Measurements from ENCODE around the gene PGAM4. TPM values are rescaled to one million over a fixed set of nuclear protein-coding genes. Genes with fewer than 3 reads are reported as not detected.
"Not testable (repeated sequence)": the region's sequence is repeated elsewhere in the genome, so short reads cannot be mapped to it uniquely, and the experiment has no call there.

Gene PGAM4
- total and polyA plus RNA-seq, 7 donors, result 0.04 TPM; not detected in 6

GRCh38 chrX:77949840-77950239 is 19.6 kb downstream of the PGAM4 start:
- Histone ChIP-seq H3K36me3 (ENCODE audit: insufficient read depth in 1 of 2, low read depth in 1 of 2) (no peaks in the 10 kb centered on the region), H3K27ac (no peak overlapping the region), H3K9me3 (no peaks in the 10 kb centered on the region), H3K4me3 (no peak overlapping the region), H3K4me1 (no peaks in the 10 kb centered on the region), H3K27me3 (ENCODE audit: insufficient read depth in 3 of 3, low read length in 2 of 3) (no peaks in the 10 kb centered on the region)
- ATAC-seq (no peak), DNase-seq (no peak)
- TF ChIP-seq CTCF (IDR thresholded peaks at IDR 0.05), result no peak
- intact Hi-C loops (cut with DNase I), result no loop called here
- WGBS, 3 donors, result 70 to 95% (median 82%) methylated on average over 2 of the region's 2 CpGs

GRCh38 chrX:77946571-77946970 is 22.9 kb downstream of the PGAM4 start:
- ATAC-seq (no peak), DNase-seq (no peak)
- Histone ChIP-seq H3K36me3 (ENCODE audit: insufficient read depth in 1 of 2, low read depth in 1 of 2) (no peaks in the 10 kb centered on the region), H3K4me3 (no peak overlapping the region), H3K9me3 (no peaks in the 10 kb centered on the region), H3K27ac (no peak overlapping the region), H3K27me3 (ENCODE audit: insufficient read depth in 3 of 3, low read length in 2 of 3) (no peaks in the 10 kb centered on the region), H3K4me1 (no peaks in the 10 kb centered on the region)
- TF ChIP-seq CTCF (IDR thresholded peaks at IDR 0.05), result no peak
- intact Hi-C loops (cut with DNase I), result no loop called here
- 70 to 94% (median 90%) methylated on average over 2 of the region's 2 CpGs for WGBS, 3 donors

- no peaks in the 10 kb centered on the region for H3K4me1 ChIP-seq
- no peak overlapping the region for H3K4me3 ChIP-seq
- no peak for TF ChIP-seq CTCF (IDR thresholded peaks at IDR 0.05)
- WGBS, 3 donors, result 71 to 77% (median 74%) methylated on average over 7 of the region's 7 CpGs
- intact Hi-C loops (cut with DNase I), result no loop called here
- no peak overlapping the region for H3K27ac ChIP-seq
- H3K9me3 ChIP-seq, result no peaks in the 10 kb centered on the region
- no peaks in the 10 kb centered on the region for H3K27me3 ChIP-seq (ENCODE audit: insufficient read depth in 3 of 3, low read length in 2 of 3)
- no peak for ATAC-seq
- no peak for DNase-seq
- no peaks in the 10 kb centered on the region for H3K36me3 ChIP-seq (ENCODE audit: insufficient read depth in 1 of 2, low read depth in 1 of 2)
These were observed 23.4 kb downstream of the PGAM4 start for GRCh38 chrX:77945910-77946545.

- H3K27ac ChIP-seq; H3K9me3 ChIP-seq; H3K4me3 ChIP-seq; H3K27me3 ChIP-seq (ENCODE audit: insufficient read depth in 3 of 3, low read length in 2 of 3); ATAC-seq; H3K36me3 ChIP-seq (ENCODE audit: insufficient read depth in 1 of 2, low read depth in 1 of 2); intact Hi-C loops (cut with DNase I); DNase-seq; H3K4me1 ChIP-seq: not testable (repeated sequence)
- WGBS, 3 donors, result 93 to 97% (median 94%) methylated on average over 6 of the region's 6 CpGs
These were observed 24.4 kb downstream of the PGAM4 start for GRCh38 chrX:77945031-77945430.

- WGBS, 3 donors, result 81 to 99% (median 94%) methylated on average over 4 of the region's 4 CpGs
- Histone ChIP-seq H3K9me3 (no peaks in the 10 kb centered on the region), H3K4me1 (no peaks in the 10 kb centered on the region), H3K4me3 (no peak overlapping the region), H3K36me3 (ENCODE audit: insufficient read depth in 1 of 2, low read depth in 1 of 2) (no peaks in the 10 kb centered on the region), H3K27ac (no peak overlapping the region), H3K27me3 (ENCODE audit: insufficient read depth in 3 of 3, low read length in 2 of 3) (no peaks in the 10 kb centered on the region)
- intact Hi-C loops (cut with DNase I), result no loop called here
- no peak for TF ChIP-seq CTCF (IDR thresholded peaks at IDR 0.05)
- DNase-seq, result no peak
- no peak for ATAC-seq
These were observed 31.3 kb downstream of the PGAM4 start for GRCh38 chrX:77938083-77938680.

Data from psoas muscle (tissue), 8 donors.